ENCODE data around the gene EXOC4.

The EXOC4 gene

GRCh38 chr7:133479456-133480065 is 226.7 kb downstream of the EXOC4 start:
- peaks cover 7% of the 10 kb centered on the region for H3K36me3 ChIP-seq (ENCODE audit: insufficient read depth, insufficient read length, low read length)
- H3K9ac ChIP-seq (ENCODE audit: insufficient read length, low read depth): no peak overlapping the region
- no peak for DNase-seq (ENCODE audit: low read depth, low spot score)
- H3K4me3 ChIP-seq (ENCODE audit: insufficient read length, low read depth): no peak overlapping the region
- no peaks in the 10 kb centered on the region for H3K4me1 ChIP-seq (ENCODE audit: insufficient read depth, insufficient read length)
- TF ChIP-seq SUZ12 (IDR thresholded peaks at IDR 0.05; ENCODE audit: extremely low read depth, insufficient read depth, insufficient read length): no peak
- TF ChIP-seq ZNF274 (IDR thresholded peaks at IDR 0.05; ENCODE audit: low read depth, low read length): no peak
- TF ChIP-seq YY1 (IDR thresholded peaks at IDR 0.05; ENCODE audit: insufficient read depth, insufficient read length): no peak
- H3K9me3 ChIP-seq (ENCODE audit: insufficient read depth, low read length): no peaks in the 10 kb centered on the region
- no peaks in the 10 kb centered on the region for H3K27me3 ChIP-seq (ENCODE audit: insufficient read depth, insufficient read length)

GRCh38 chr7:133480868-133481267 is 228.0 kb downstream of the EXOC4 start:
- no peaks in the 10 kb centered on the region for H3K4me1 ChIP-seq (ENCODE audit: insufficient read depth, insufficient read length)
- no peaks in the 10 kb centered on the region for H3K27me3 ChIP-seq (ENCODE audit: insufficient read depth, insufficient read length)
- H3K9ac ChIP-seq (ENCODE audit: insufficient read length, low read depth): no peak overlapping the region
- TF ChIP-seq SUZ12 (IDR thresholded peaks at IDR 0.05; ENCODE audit: extremely low read depth, insufficient read depth, insufficient read length) (no peak), ZNF274 (IDR thresholded peaks at IDR 0.05; ENCODE audit: low read depth, low read length) (no peak), YY1 (IDR thresholded peaks at IDR 0.05; ENCODE audit: insufficient read depth, insufficient read length) (no peak)
- no peak for DNase-seq (ENCODE audit: low read depth, low spot score)
- H3K9me3 ChIP-seq (ENCODE audit: insufficient read depth, low read length): no peaks in the 10 kb centered on the region
- H3K4me3 ChIP-seq (ENCODE audit: insufficient read length, low read depth): no peak overlapping the region
- H3K36me3 ChIP-seq (ENCODE audit: insufficient read depth, insufficient read length, low read length): peaks cover 7% of the 10 kb centered on the region

- no peak for TF ChIP-seq YY1 (IDR thresholded peaks at IDR 0.05; ENCODE audit: insufficient read depth, insufficient read length)
- TF ChIP-seq ZNF274 (IDR thresholded peaks at IDR 0.05; ENCODE audit: low read depth, low read length): no peak
- no peak for TF ChIP-seq SUZ12 (IDR thresholded peaks at IDR 0.05; ENCODE audit: extremely low read depth, insufficient read depth, insufficient read length)
- Histone ChIP-seq H3K4me3 (ENCODE audit: insufficient read length, low read depth) (no peak overlapping the region), H3K9me3 (ENCODE audit: insufficient read depth, low read length) (no peaks in the 10 kb centered on the region), H3K4me1 (ENCODE audit: insufficient read depth, insufficient read length) (no peaks in the 10 kb centered on the region), H3K9ac (ENCODE audit: insufficient read length, low read depth) (no peak overlapping the region), H3K36me3 (ENCODE audit: insufficient read depth, insufficient read length, low read length) (peaks cover 7% of the 10 kb centered on the region), H3K27me3 (ENCODE audit: insufficient read depth, insufficient read length) (no peaks in the 10 kb centered on the region)
- DNase-seq (ENCODE audit: low read depth, low spot score): no peak
Observed at GRCh38 chr7:133481676-133482075, 228.8 kb downstream of the EXOC4 start.

GRCh38 chr7:133482599-133482998 is 229.7 kb downstream of the EXOC4 start:
- TF ChIP-seq SUZ12 (IDR thresholded peaks at IDR 0.05; ENCODE audit: extremely low read depth, insufficient read depth, insufficient read length): no peak
- no peak for TF ChIP-seq YY1 (IDR thresholded peaks at IDR 0.05; ENCODE audit: insufficient read depth, insufficient read length)
- TF ChIP-seq ZNF274 (IDR thresholded peaks at IDR 0.05; ENCODE audit: low read depth, low read length): no peak
- Histone ChIP-seq H3K27me3 (ENCODE audit: insufficient read depth, insufficient read length) (no peaks in the 10 kb centered on the region), H3K9me3 (ENCODE audit: insufficient read depth, low read length) (no peaks in the 10 kb centered on the region), H3K4me1 (ENCODE audit: insufficient read depth, insufficient read length) (no peaks in the 10 kb centered on the region), H3K4me3 (ENCODE audit: insufficient read length, low read depth) (no peak overlapping the region), H3K36me3 (ENCODE audit: insufficient read depth, insufficient read length, low read length) (peaks cover 7% of the 10 kb centered on the region), H3K9ac (ENCODE audit: insufficient read length, low read depth) (no peak overlapping the region)
- DNase-seq (ENCODE audit: low read depth, low spot score): no peak

- DNase-seq (ENCODE audit: low read depth, low spot score): no peak
- Histone ChIP-seq H3K27me3 (ENCODE audit: insufficient read depth, insufficient read length) (no peaks in the 10 kb centered on the region), H3K9me3 (ENCODE audit: insufficient read depth, low read length) (no peaks in the 10 kb centered on the region), H3K36me3 (ENCODE audit: insufficient read depth, insufficient read length, low read length) (peaks cover 7% of the 10 kb centered on the region), H3K4me3 (ENCODE audit: insufficient read length, low read depth) (no peak overlapping the region), H3K9ac (ENCODE audit: insufficient read length, low read depth) (no peak overlapping the region), H3K4me1 (ENCODE audit: insufficient read depth, insufficient read length) (no peaks in the 10 kb centered on the region)
- TF ChIP-seq SUZ12 (IDR thresholded peaks at IDR 0.05; ENCODE audit: extremely low read depth, insufficient read depth, insufficient read length): no peak
- TF ChIP-seq YY1 (IDR thresholded peaks at IDR 0.05; ENCODE audit: insufficient read depth, insufficient read length): no peak
- no peak for TF ChIP-seq ZNF274 (IDR thresholded peaks at IDR 0.05; ENCODE audit: low read depth, low read length)
Observed at GRCh38 chr7:133484086-133484485, 231.2 kb downstream of the EXOC4 start.

GRCh38 chr7:133489906-133490305 is 237.0 kb downstream of the EXOC4 start:
- H3K27me3 ChIP-seq (ENCODE audit: insufficient read depth, insufficient read length): no peaks in the 10 kb centered on the region
- no peaks in the 10 kb centered on the region for H3K4me1 ChIP-seq (ENCODE audit: insufficient read depth, insufficient read length)
- H3K36me3 ChIP-seq (ENCODE audit: insufficient read depth, insufficient read length, low read length): peaks cover 2% of the 10 kb centered on the region
- no peak overlapping the region for H3K9ac ChIP-seq (ENCODE audit: insufficient read length, low read depth)
- TF ChIP-seq ZNF274 (IDR thresholded peaks at IDR 0.05; ENCODE audit: low read depth, low read length) (no peak), YY1 (IDR thresholded peaks at IDR 0.05; ENCODE audit: insufficient read depth, insufficient read length) (no peak), SUZ12 (IDR thresholded peaks at IDR 0.05; ENCODE audit: extremely low read depth, insufficient read depth, insufficient read length) (no peak)
- H3K4me3 ChIP-seq (ENCODE audit: insufficient read length, low read depth): no peak overlapping the region
- no peaks in the 10 kb centered on the region for H3K9me3 ChIP-seq (ENCODE audit: insufficient read depth, low read length)
- DNase-seq (ENCODE audit: low read depth, low spot score): no peak

- H3K9ac ChIP-seq (ENCODE audit: insufficient read length, low read depth): no peak overlapping the region
- no peaks in the 10 kb centered on the region for H3K9me3 ChIP-seq (ENCODE audit: insufficient read depth, low read length)
- H3K4me1 ChIP-seq (ENCODE audit: insufficient read depth, insufficient read length): no peaks in the 10 kb centered on the region
- TF ChIP-seq YY1 (IDR thresholded peaks at IDR 0.05; ENCODE audit: insufficient read depth, insufficient read length) (no peak), ZNF274 (IDR thresholded peaks at IDR 0.05; ENCODE audit: low read depth, low read length) (no peak), SUZ12 (IDR thresholded peaks at IDR 0.05; ENCODE audit: extremely low read depth, insufficient read depth, insufficient read length) (no peak)
- H3K36me3 ChIP-seq (ENCODE audit: insufficient read depth, insufficient read length, low read length): peaks cover 2% of the 10 kb centered on the region
- no peak for DNase-seq (ENCODE audit: low read depth, low spot score)
- H3K27me3 ChIP-seq (ENCODE audit: insufficient read depth, insufficient read length): no peaks in the 10 kb centered on the region
- H3K4me3 ChIP-seq (ENCODE audit: insufficient read length, low read depth): no peak overlapping the region
Observed at GRCh38 chr7:133491201-133491691, 238.4 kb downstream of the EXOC4 start.

All from NT2/D1 (cell line).